Smooth muscle cell (in vitro differentiated cells): ENCODE data around the gene YJEFN3. TPM values are rescaled to one million over a fixed set of nuclear protein-coding genes. Genes with fewer than 3 reads are reported as not detected.

Source experiments
- DNase-seq: peaks from one replicate; lab custom pipeline; 2025; ENCODE audit not compliant: unreplicated experiment; lab: John Stamatoyannopoulos, UW
- H2AFZ ChIP-seq: fragments of 200-600 bp; sonication (generic); 2 replicates; pipeline ENCODE4 v1.6.0; 2016; ENCODE audit warnings: antibody characterized with exemption, low read depth, mild to moderate bottlenecking
- H3F3A ChIP-seq: fragments of 200-600 bp; sonication (generic); 2 replicates; pipeline ENCODE4 v1.6.0; 2017; ENCODE audit warnings: antibody characterized with exemption, low read depth
- H3K27ac ChIP-seq: fragments of 200-600 bp; sonication (generic); 2 replicates; pipeline ENCODE4 v1.5.1; 2016; ENCODE audit warnings: low read depth, mild to moderate bottlenecking
- H3K27me3 ChIP-seq: fragments of 200-600 bp; sonication (generic); 2 replicates; pipeline ENCODE4 v1.6.1; 2016; ENCODE audit warnings: low read depth, mild to moderate bottlenecking
- H3K36me3 ChIP-seq: fragments of 200-600 bp; sonication (generic); 2 replicates; pipeline ENCODE4 v1.5.1; 2016; ENCODE audit warnings: low read depth
- H3K4me1 ChIP-seq: fragments of 200-600 bp; sonication (generic); 2 replicates; pipeline ENCODE4 v1.5.1; 2016; ENCODE audit warnings: low read depth
- H3K4me2 ChIP-seq: fragments of 200-600 bp; sonication (generic); 2 replicates; pipeline ENCODE4 v1.6.0; 2016; ENCODE audit warnings: mild to moderate bottlenecking
- H3K4me3 ChIP-seq: fragments of 200-600 bp; sonication (generic); 2 replicates; pipeline ENCODE4 v1.5.1; 2016; ENCODE audit warnings: mild to moderate bottlenecking
- H3K79me2 ChIP-seq: fragments of 200-600 bp; sonication (generic); 2 replicates; pipeline ENCODE4 v1.6.0; 2016; ENCODE audit warnings: low read depth, mild to moderate bottlenecking
- H3K9ac ChIP-seq: fragments of 200-600 bp; sonication (generic); 2 replicates; pipeline ENCODE4 v1.6.0; 2016; ENCODE audit warnings: low read depth
- H3K9me3 ChIP-seq: fragments of 200-600 bp; sonication (generic); replicated peaks from 2 replicates; pipeline ENCODE4 v1.5.1; 2016; ENCODE audit warnings: low read depth
- H4K20me1 ChIP-seq: fragments of 200-600 bp; sonication (generic); 2 replicates; pipeline ENCODE4 v1.6.0; 2016; ENCODE audit warnings: low read depth
- WGBS: methylation state at CpG from one replicate; pipeline ENCODE4 v1.1.7; 2016; ENCODE audit warnings: low lambda C conversion rate; 5-methylcytosine and 5-hydroxymethylcytosine counted together
- polyA plus RNA-seq: library from polyadenylated mRNA; unstranded; fragments of >200 nt; fragmentation: Nextera tagmentation; extraction: Ambion mirVana; gene quantifications from 2 replicates; pipeline ENCODE4 v1.2.1, GENCODE V29; 2016
- total RNA-seq: library from RNA; depleted of rRNA; stranded (reverse); fragments of >200 nt; gene quantifications from 2 replicates; pipeline ENCODE4 v1.2.3, GENCODE V29; 2014
- TF ChIP-seq, protein P1 (sequence below): fragments of 200-600 bp; sonication (generic); IDR thresholded peaks from 2 replicates; pipeline ENCODE4 v1.5.1; 2017; ENCODE audit warnings: borderline replicate concordance, mild to moderate bottlenecking, antibody characterized with exemption; ENCODE audit not compliant: insufficient read depth, poor library complexity, severe bottlenecking

Gene YJEFN3
- total and polyA plus RNA-seq, 2 experiments from 2014 or later = 2.2 to 5.8 TPM

DNA sequence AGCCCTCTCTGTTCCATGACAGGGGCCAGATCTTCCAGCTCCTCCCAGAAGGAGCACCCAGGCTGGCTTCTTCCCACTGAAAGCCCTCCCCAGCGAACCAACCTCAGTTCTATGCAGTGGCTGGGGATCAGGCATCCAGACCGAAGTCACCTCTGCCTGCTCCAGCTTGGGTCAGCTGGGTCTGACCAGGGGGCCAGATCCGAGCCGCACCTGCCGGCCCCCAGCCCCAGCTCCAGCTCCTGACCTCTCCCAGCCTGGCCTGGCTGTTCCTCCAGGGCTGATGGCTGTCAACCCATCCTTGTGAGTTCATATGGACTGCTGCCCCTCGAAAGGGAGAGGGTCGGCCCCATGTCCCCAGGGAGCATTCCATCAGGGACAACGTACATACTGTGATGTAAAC, 21.4 kb upstream of the YJEFN3 start:
- no peaks in the 10 kb centered on the region for H3K79me2 ChIP-seq
- no peak overlapping the region for H3K4me2 ChIP-seq
- no peak overlapping the region for H3K27ac ChIP-seq
- H3F3A ChIP-seq = no peaks in the 10 kb centered on the region
- no peaks in the 10 kb centered on the region for H3K4me1 ChIP-seq
- no peaks in the 10 kb centered on the region for H3K36me3 ChIP-seq
- 92% methylated on average over 8 of the region's 8 CpGs for WGBS
- no peak for DNase-seq
- H3K9me3 ChIP-seq = no peaks in the 10 kb centered on the region
- no peak overlapping the region for H3K9ac ChIP-seq
- no peaks in the 10 kb centered on the region for H4K20me1 ChIP-seq
- H3K27me3 ChIP-seq = no peaks in the 10 kb centered on the region
- H2AFZ ChIP-seq = no peak overlapping the region
- H3K4me3 ChIP-seq = no peak overlapping the region
- TF ChIP-seq, protein P1, sequence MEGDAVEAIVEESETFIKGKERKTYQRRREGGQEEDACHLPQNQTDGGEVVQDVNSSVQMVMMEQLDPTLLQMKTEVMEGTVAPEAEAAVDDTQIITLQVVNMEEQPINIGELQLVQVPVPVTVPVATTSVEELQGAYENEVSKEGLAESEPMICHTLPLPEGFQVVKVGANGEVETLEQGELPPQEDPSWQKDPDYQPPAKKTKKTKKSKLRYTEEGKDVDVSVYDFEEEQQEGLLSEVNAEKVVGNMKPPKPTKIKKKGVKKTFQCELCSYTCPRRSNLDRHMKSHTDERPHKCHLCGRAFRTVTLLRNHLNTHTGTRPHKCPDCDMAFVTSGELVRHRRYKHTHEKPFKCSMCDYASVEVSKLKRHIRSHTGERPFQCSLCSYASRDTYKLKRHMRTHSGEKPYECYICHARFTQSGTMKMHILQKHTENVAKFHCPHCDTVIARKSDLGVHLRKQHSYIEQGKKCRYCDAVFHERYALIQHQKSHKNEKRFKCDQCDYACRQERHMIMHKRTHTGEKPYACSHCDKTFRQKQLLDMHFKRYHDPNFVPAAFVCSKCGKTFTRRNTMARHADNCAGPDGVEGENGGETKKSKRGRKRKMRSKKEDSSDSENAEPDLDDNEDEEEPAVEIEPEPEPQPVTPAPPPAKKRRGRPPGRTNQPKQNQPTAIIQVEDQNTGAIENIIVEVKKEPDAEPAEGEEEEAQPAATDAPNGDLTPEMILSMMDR = no peak

DNA sequence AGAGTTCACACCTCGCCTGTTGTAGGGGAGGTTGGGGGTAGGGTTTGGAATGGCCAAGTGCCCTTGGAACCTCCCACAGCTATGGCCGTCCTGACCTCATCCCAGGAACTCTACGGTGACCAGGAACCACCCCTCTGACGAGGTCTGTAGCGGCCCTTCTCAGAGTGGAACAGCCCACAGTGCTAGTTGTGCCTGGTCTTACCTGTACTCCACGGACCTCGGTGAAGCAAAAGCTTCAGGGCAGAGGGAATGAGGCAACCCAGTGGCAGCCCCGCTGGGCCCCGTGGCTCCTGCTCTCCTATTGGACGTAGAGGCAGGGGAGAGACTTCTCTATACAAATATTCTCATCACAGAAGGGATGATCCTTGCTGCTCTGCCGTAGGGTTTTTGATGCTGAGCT, 20.5 kb upstream of the YJEFN3 start:
- H3K9me3 ChIP-seq = no peaks in the 10 kb centered on the region
- H2AFZ ChIP-seq = no peak overlapping the region
- no peak overlapping the region for H3K4me3 ChIP-seq
- TF ChIP-seq, protein P1 = no peak
- H4K20me1 ChIP-seq = no peaks in the 10 kb centered on the region
- H3K36me3 ChIP-seq = no peaks in the 10 kb centered on the region
- H3F3A ChIP-seq = no peaks in the 10 kb centered on the region
- no peak overlapping the region for H3K9ac ChIP-seq
- no peak for DNase-seq
- no peak overlapping the region for H3K4me2 ChIP-seq
- H3K79me2 ChIP-seq = no peaks in the 10 kb centered on the region
- H3K27me3 ChIP-seq = no peaks in the 10 kb centered on the region
- no peak overlapping the region for H3K27ac ChIP-seq
- 93% methylated on average over 11 of the region's 11 CpGs for WGBS
- H3K4me1 ChIP-seq = no peaks in the 10 kb centered on the region

DNA sequence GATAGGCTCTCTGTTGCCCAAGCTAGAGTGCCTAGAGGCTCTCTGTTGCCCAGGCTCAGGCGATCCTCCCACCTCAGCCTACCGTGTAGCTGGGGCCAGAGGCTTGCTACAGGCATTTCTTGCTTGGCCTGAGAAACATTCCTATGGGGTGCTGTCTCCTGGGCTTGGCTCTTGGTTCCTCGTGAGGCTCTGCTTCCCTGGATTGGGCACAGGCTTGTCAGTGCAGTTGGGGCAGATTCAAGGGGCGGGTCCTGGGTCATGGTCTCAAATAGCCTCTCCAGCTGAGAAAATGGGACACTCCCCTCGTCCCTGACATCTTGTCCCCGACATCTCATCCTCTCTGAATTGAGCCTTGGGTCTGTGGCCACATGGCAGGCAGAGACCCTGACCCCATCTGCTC, 18.3 kb upstream of the YJEFN3 start:
- H3F3A ChIP-seq = no peaks in the 10 kb centered on the region
- H3K36me3 ChIP-seq = no peaks in the 10 kb centered on the region
- H3K9ac ChIP-seq = no peak overlapping the region
- H3K79me2 ChIP-seq = no peaks in the 10 kb centered on the region
- no peak overlapping the region for H2AFZ ChIP-seq
- H3K4me2 ChIP-seq = no peak overlapping the region
- TF ChIP-seq, protein P1 = no peak
- 57% methylated on average over 6 of the region's 6 CpGs for WGBS
- no peaks in the 10 kb centered on the region for H3K4me1 ChIP-seq
- H3K27me3 ChIP-seq = no peaks in the 10 kb centered on the region
- no peak for DNase-seq
- no peaks in the 10 kb centered on the region for H3K9me3 ChIP-seq
- no peak overlapping the region for H3K27ac ChIP-seq
- no peaks in the 10 kb centered on the region for H4K20me1 ChIP-seq
- no peak overlapping the region for H3K4me3 ChIP-seq

DNA sequence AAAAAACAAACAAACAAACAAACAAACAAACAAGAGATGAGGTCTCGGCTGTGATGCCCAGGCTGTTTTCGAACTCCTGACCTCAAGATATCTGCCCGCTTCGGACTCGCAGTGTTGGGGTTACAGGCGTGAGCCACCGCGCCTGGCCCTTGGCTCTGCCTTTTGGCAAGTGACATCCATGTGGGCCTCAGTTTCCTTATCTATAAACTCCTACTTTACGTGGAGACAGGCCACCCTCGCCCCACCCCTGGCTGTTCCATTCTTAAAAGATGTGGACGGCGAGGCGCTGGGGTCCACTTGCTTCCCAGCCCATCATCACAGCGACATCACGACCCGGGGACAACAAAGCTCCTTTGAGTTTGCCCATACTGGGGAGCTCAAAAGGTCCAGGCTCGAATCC, 15.0 kb upstream of the YJEFN3 start:
- H3F3A ChIP-seq = no peaks in the 10 kb centered on the region
- H3K4me2 ChIP-seq = no peak overlapping the region
- TF ChIP-seq, protein P1 = no peak
- peaks cover 9% of the 10 kb centered on the region for H3K4me1 ChIP-seq
- no peaks in the 10 kb centered on the region for H3K9me3 ChIP-seq
- WGBS = 96% methylated on average over 17 of the region's 17 CpGs
- H3K4me3 ChIP-seq = no peak overlapping the region
- H3K9ac ChIP-seq = no peak overlapping the region
- H2AFZ ChIP-seq = no peak overlapping the region
- H4K20me1 ChIP-seq = peaks cover 6% of the 10 kb centered on the region
- DNase-seq = no peak
- H3K79me2 ChIP-seq = peaks cover 26% of the 10 kb centered on the region
- no peaks in the 10 kb centered on the region for H3K36me3 ChIP-seq
- H3K27ac ChIP-seq = no peak overlapping the region
- no peaks in the 10 kb centered on the region for H3K27me3 ChIP-seq
